GM10248 (cell line): ENCODE results near the gene GSTT4.

Experiments used
- CTCF ChIA-PET: fragments of 300-600 bp; sonication (Branson Sonifier 250); formaldehyde crosslinking; extraction: SDS; loops from one replicate; lab custom pipeline; 2021; ENCODE audit warnings: antibody characterized with exemption; lab: Yijun Ruan, JAX
- POLR2A ChIA-PET: fragments of 350-650 bp; sonication (Branson Sonifier 250); formaldehyde crosslinking; extraction: SDS; loops from one replicate; lab custom pipeline; 2020; ENCODE audit warnings: antibody characterized with exemption; lab: Yijun Ruan, JAX
- DNase-seq: peaks from one replicate; pipeline ENCODE4 v3.0.0; 2012; ENCODE audit errors: extremely low spot score
- TF ChIP-seq, protein P1 (sequence below): IDR thresholded peaks from 2 replicates; pipeline ENCODE4 v1.5.1; 2012; ENCODE audit warnings: mild to moderate bottlenecking, low read depth; ENCODE audit errors: extremely low read depth, missing control alignments, control extremely low read depth

The GSTT4 gene

DNA sequence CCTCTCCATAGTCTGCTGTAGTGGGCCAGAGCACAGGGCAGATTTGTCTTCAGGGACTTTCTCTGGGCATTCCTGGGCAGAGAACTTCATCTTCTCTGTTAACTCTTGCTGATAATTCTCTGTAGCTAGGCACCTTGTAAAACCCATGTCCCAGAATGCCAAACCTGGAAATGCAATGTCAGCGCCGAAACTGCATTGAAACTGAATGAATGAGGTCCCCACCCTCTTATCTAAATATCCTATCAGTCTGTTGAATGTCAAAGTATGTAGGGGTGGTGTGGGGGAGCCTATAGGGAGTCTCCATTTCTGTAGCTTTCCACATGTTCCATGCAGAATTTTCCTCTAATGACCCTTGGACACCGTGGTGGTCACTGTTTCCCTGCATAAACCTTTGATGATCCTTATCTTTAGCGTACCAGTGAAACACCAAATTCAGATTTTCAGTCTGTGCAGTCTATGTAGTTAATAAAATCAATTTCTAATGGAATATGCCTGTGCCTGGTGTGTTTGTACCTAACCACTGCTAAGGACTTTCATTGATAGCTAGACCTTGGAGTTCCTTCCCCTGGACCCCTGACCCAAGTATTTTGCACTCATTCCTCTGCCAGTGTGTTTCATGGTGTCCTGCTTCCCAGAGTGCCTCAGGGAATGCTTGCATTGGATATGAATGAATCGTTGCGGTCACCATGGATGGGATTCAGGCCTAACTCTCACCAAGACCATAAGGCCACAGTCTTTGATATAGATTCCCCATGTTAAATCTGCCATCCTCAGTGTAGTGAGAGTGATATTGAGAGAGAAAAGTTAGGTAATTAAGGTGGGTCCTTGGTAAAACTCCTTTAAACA is 3.4 kb upstream of the GSTT4 start:
- ChIA-PET CTCF (interaction anchor here (2.3 to 3.0 kb wide), 2 partner anchors 18 to 29 kb away, joined by 7 to 10 read pairs; no protein-coding TSS in a partner anchor), POLR2A (no interaction called here)
- TF ChIP-seq, protein P1, sequence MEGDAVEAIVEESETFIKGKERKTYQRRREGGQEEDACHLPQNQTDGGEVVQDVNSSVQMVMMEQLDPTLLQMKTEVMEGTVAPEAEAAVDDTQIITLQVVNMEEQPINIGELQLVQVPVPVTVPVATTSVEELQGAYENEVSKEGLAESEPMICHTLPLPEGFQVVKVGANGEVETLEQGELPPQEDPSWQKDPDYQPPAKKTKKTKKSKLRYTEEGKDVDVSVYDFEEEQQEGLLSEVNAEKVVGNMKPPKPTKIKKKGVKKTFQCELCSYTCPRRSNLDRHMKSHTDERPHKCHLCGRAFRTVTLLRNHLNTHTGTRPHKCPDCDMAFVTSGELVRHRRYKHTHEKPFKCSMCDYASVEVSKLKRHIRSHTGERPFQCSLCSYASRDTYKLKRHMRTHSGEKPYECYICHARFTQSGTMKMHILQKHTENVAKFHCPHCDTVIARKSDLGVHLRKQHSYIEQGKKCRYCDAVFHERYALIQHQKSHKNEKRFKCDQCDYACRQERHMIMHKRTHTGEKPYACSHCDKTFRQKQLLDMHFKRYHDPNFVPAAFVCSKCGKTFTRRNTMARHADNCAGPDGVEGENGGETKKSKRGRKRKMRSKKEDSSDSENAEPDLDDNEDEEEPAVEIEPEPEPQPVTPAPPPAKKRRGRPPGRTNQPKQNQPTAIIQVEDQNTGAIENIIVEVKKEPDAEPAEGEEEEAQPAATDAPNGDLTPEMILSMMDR, result no peak
- no peak for DNase-seq

DNA sequence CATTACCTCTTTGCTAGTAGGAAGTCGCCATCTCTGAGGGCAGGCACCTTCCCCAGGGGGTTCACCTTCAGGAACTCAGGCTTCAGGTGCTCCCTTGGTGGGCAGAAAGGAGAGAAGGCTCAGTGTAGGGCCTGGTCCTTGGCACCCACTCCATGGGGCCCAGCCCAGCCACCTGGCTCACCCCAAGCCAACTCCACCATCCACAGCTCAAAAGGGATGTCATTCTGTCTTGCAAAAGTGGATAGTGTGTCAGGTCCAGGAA is 2.7 kb upstream of the GSTT4 start:
- ChIA-PET POLR2A (no interaction called here), CTCF (no interaction called here)
- TF ChIP-seq, protein P1, result no peak
- DNase-seq, result peak; percentile 9

DNA sequence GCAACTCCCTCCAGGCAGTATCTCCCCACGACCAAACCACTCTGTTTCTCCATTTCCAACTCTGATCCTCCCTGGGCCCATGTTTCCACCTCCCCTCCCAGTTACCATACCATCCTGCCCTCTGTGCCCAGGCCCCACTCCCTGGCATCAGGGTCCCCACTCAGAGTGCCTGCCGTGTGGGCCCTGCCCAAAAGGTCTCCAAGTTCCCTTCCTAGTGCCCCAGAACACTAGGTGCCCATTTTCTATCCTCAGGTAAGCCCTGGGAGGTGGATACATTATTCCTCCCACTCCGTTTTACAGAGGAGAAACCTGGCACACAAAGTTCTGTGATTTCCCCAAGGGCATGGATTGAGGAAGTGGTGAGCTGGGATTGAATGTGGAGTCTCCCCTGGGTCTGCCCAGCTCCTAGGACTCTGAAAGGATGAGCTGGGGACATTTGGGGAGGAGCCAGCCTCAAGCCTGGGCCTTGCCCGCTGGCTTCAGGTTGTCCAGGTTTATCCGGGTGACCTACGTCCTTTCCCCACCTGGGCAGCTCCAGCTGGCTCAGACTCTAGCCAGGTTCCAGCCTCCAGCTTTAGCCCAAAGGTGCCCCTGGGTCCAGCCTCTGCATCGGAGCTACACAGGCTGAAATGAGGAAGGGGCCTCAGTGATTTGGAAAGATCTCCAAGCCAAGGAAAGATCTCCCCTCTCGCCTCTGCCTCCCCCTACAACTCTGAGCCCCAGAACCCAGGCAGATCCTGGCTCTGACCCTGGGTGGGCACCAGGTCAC is 2.2 kb upstream of the GSTT4 start:
- CTCF ChIA-PET, result no interaction called here

DNA sequence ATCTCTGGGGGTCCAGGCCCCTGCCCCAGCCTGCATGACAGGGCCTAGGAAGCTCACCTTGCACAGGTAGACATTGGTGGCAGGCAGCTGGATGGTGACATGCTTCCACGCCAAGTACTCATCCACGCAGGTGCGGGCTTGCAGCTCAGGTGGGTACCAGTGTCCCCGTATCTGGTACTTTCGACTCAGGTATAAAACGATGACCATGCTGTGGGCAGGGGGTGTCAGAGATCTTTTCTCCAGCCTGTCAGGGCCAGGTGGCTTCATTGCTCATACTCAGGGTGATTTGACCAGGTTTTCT is 1.6 kb upstream of the GSTT4 start:
- ChIA-PET POLR2A (no interaction called here), CTCF (interaction anchor here (1.8 kb wide), 1 partner anchor 224 kb away, joined by 5 read pairs; no protein-coding TSS in a partner anchor)
- TF ChIP-seq, protein P1, result no peak
- peak; percentile 9 for DNase-seq

More for the DNA sequence above, 2.2 kb upstream of the GSTT4 start:
- DNase-seq, result peak; percentile 8
- POLR2A ChIA-PET, result no interaction called here
- TF ChIP-seq, protein P1, result no peak

DNA sequence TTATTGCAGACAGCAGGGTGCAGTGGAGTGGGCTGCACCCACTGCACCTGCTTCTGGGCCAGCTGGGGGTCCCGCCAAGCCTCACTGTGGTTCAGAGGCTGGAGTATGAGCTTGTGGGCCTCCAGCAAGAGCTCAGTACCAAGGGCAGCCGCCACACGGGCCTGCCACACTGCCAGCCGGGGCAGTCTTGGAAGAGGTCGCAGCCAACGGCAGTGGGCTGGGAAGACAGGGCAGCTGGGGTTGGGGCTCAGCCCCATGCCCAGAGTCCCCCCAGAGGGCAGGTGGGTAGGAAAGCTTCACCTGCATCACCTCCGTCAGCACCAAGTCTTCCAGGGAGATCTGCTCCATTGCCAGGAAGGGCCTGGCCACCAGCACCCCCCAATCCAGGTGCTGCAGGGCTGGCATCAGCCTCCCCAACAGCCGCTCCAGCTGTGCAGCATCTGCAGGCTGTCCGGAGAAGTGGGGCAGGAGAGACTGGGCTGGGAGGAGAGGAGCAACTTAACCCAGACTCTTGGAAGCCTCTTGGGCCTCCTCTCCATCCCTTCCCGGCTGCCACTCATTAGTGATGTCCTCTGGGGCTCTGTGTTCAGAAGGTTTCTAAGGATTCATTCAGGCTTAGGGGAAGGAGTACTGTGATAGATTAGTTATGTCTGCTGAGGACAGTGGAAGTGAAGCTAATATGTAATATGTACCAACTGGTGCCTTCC is 1.1 kb upstream of the GSTT4 start:
- POLR2A ChIA-PET, result no interaction called here
- CTCF ChIA-PET, result interaction anchor here (1.8 kb wide), 1 partner anchor 225 kb away, joined by 5 read pairs; no protein-coding TSS in a partner anchor
- TF ChIP-seq, protein P1, result no peak
- DNase-seq, result peak; percentile 18

DNA sequence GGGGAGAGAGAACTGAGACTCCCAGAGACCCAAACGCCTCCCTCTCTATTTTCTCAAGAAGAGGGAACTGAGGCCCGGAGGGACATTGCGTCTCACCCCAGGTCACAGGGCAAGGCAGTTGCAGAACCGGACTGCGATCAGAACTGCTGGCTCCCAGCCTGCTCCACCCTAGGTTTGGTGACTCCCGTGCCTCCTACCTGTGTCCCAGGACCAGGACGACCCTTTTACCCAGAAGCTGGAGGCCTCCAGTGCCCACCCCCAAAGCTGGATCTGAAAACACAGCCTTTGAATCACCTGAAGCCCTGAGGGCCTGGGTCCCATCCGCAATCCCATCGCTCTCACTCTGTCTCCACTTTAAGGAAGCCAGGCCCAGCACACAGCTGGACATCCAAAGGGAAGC is 1.4 kb downstream of the GSTT4 start:
- DNase-seq, result no peak
- CTCF ChIA-PET, result no interaction called here
- POLR2A ChIA-PET, result interaction anchor here (0.6 kb wide), 1 partner anchor 593 kb away, joined by 4 read pairs; no protein-coding TSS in a partner anchor
- TF ChIP-seq, protein P1, result no peak
